Stimulated activated CD4-positive, alpha-beta T cell treated with anti-CD3 and anti-CD28 coated beads, Interleukin-15, amount 100 ng/mL, for 24 hours (primary cell): ENCODE data around the gene SERPINA7.
"Not testable (repeated sequence)": the region's sequence is repeated elsewhere in the genome, so short reads cannot be mapped to it uniquely, and the experiment has no call there.

Experiments
- DNase-seq: peaks from one replicate; pipeline ENCODE4 v3.0.0-alpha.2; 2020

SERPINA7 gene

GRCh38 chrX:106038625-106039024, at the start of gene SERPINA7:
SERPINA7 (minus strand) TSS chrX:106038727; CDS start chrX:106037058, 1,669 bp downstream.
- no peak for DNase-seq

GRCh38 chrX:106069048-106069447, 30.5 kb upstream of the SERPINA7 start:
- DNase-seq, result no peak

GRCh38 chrX:106050054-106050453, 11.5 kb upstream of the SERPINA7 start:
- no peak for DNase-seq

GRCh38 chrX:106042296-106042695, 3.8 kb upstream of the SERPINA7 start:
- DNase-seq, result no peak

GRCh38 chrX:106040861-106041260, 2.3 kb upstream of the SERPINA7 start:
- DNase-seq, result no peak

GRCh38 chrX:106039920-106040319, 1.4 kb upstream of the SERPINA7 start:
- DNase-seq, result no peak

- DNase-seq, result no peak
Observed at GRCh38 chrX:106037835-106038473, 573 bp downstream of the SERPINA7 start.

GRCh38 chrX:106036716-106037115, 1.8 kb downstream of the SERPINA7 start:
- no peak for DNase-seq

GRCh38 chrX:106035064-106035463, 3.5 kb downstream of the SERPINA7 start:
- no peak for DNase-seq

GRCh38 chrX:106023947-106024346, 14.6 kb downstream of the SERPINA7 start:
- no peak for DNase-seq

GRCh38 chrX:106022238-106022637, 16.3 kb downstream of the SERPINA7 start:
- DNase-seq, result no peak

- no peak for DNase-seq
Observed at GRCh38 chrX:106014119-106014775, 24.3 kb downstream of the SERPINA7 start.

- DNase-seq, result no peak
Observed at GRCh38 chrX:106009145-106009544, 29.4 kb downstream of the SERPINA7 start.

GRCh38 chrX:106007815-106008214, 30.7 kb downstream of the SERPINA7 start:
- no peak for DNase-seq

GRCh38 chrX:106005684-106006083, 32.8 kb downstream of the SERPINA7 start:
- no peak for DNase-seq

GRCh38 chrX:106000609-106001008, 37.9 kb downstream of the SERPINA7 start:
- not testable (repeated sequence) for DNase-seq

GRCh38 chrX:106000203-106000602, 38.3 kb downstream of the SERPINA7 start:
- no peak for DNase-seq

GRCh38 chrX:105999294-105999693, 39.2 kb downstream of the SERPINA7 start:
- no peak for DNase-seq

GRCh38 chrX:105988487-105988886, 50.0 kb downstream of the SERPINA7 start:
- not testable (repeated sequence) for DNase-seq
